Lower leg skin (tissue), 4 donors: ENCODE measurements around the gene PTGR3. TPM values are rescaled to one million over a fixed set of nuclear protein-coding genes. Genes with fewer than 3 reads are reported as not detected.

Experiments used
- DNase-seq, 2 donors: peaks; one replicate each; pipeline ENCODE4 v3.0.0-alpha.2; 2019; ENCODE audit warnings: low spot score in 2 of 2
- H3K4me3 ChIP-seq: fragments of 200-600 bp; sonication (generic); 2 replicates; pipeline ENCODE4 v1.5.1; 2017; ENCODE audit warnings: mild to moderate bottlenecking, low read depth; ENCODE audit not compliant: poor library complexity, severe bottlenecking
- CTCF ChIP-seq, 3 donors: fragments of 450-650 bp; IDR thresholded peaks; one replicate each; pipeline ENCODE4 v1.5.1; 2016; ENCODE audit warnings: antibody characterized with exemption in 3 of 3, mild to moderate bottlenecking in 3 of 3, moderate library complexity in 2 of 3
- POLR2A ChIP-seq, 2 donors: fragments of 450-650 bp; IDR thresholded peaks; one replicate each; pipeline ENCODE4 v1.6.1; 2016 to 2017; ENCODE audit warnings: antibody characterized with exemption in 2 of 2, mild to moderate bottlenecking in 1 of 2, moderate library complexity in 1 of 2
- WGBS, 2 donors: methylation state at CpG; one replicate each; pipeline ENCODE4 v1.1.5; 2018; 5-methylcytosine and 5-hydroxymethylcytosine counted together
- intact Hi-C: fragments of 100-400 bp; cut with DNase I; formaldehyde crosslinking; loops from one replicate; pipeline ENCODE4 v1.15.0; 2023; ENCODE audit warnings: low total_unique reads
- total RNA-seq, 4 donors: library from RNA; depleted of rRNA; stranded (reverse); fragments of >200 nt; gene quantifications; one replicate each; pipeline ENCODE4 v1.1.0, GENCODE V29; 2016

Gene PTGR3
- total RNA-seq, 4 donors from 2014 or later: 11.7 to 29.3 (median 24.2) TPM

GRCh38 chr18:75173738-75174137, 35.2 kb downstream of the PTGR3 start:
- intact Hi-C loops: no loop called here
- no peak for DNase-seq
- TF ChIP-seq POLR2A (IDR thresholded peaks at IDR 0.05): no peak
- no peak for TF ChIP-seq CTCF (IDR thresholded peaks at IDR 0.05)
- WGBS, 2 donors: 79 to 80% methylated on average over 4 of the region's 4 CpGs
- H3K4me3 ChIP-seq: no peak overlapping the region

GRCh38 chr18:75173125-75173432, 35.9 kb downstream of the PTGR3 start:
- no peak overlapping the region for H3K4me3 ChIP-seq
- no peak for TF ChIP-seq POLR2A (IDR thresholded peaks at IDR 0.05)
- TF ChIP-seq CTCF (IDR thresholded peaks at IDR 0.05): no peak
- intact Hi-C loops: no loop called here
- WGBS, 2 donors: 61 to 62% methylated on average over 5 of the region's 5 CpGs
- no peak for DNase-seq

GRCh38 chr18:75172299-75173124, 36.4 kb downstream of the PTGR3 start:
- WGBS, 2 donors: 85 to 86% methylated on average over 17 of the region's 17 CpGs
- no peak for DNase-seq
- TF ChIP-seq CTCF (IDR thresholded peaks at IDR 0.05) (no peak), POLR2A (IDR thresholded peaks at IDR 0.05) (no peak)
- H3K4me3 ChIP-seq: no peak overlapping the region
- intact Hi-C loops: no loop called here

- no peak for DNase-seq
- intact Hi-C loops: no loop called here
- TF ChIP-seq POLR2A (IDR thresholded peaks at IDR 0.05) (no peak), CTCF (IDR thresholded peaks at IDR 0.05) (no peak)
- H3K4me3 ChIP-seq: no peak overlapping the region
- WGBS, 2 donors: 88 to 90% methylated on average over 11 of the region's 11 CpGs
Observed at GRCh38 chr18:75170916-75171315, 38.0 kb downstream of the PTGR3 start.

GRCh38 chr18:75170022-75170789, 38.7 kb downstream of the PTGR3 start:
- H3K4me3 ChIP-seq: no peak overlapping the region
- intact Hi-C loops: no loop called here
- TF ChIP-seq POLR2A (IDR thresholded peaks at IDR 0.05) (no peak), CTCF (IDR thresholded peaks at IDR 0.05) (no peak)
- DNase-seq: peak in 1 of 2 donors; percentile 10
- WGBS, 2 donors: 94 to 95% methylated on average over 34 of the region's 34 CpGs
